Adipocyte (in vitro differentiated cells): ENCODE data around the gene NKAIN1.
A peak's percentile ranks its signal among the peaks of the same experiment; 100 is the strongest.

Experiments
- DNase-seq: peaks from one replicate; pipeline ENCODE4 v3.0.0-alpha.2; 2015; ENCODE audit warnings: low read depth
- H3K27me3 ChIP-seq: replicated peaks from 2 replicates; pipeline ENCODE4 v1.7.0; 2013; ENCODE audit warnings: mild to moderate bottlenecking, low read length, moderate library complexity; ENCODE audit not compliant: control insufficient read depth, insufficient read depth
- H3K36me3 ChIP-seq: 2 replicates; pipeline ENCODE4 v1.7.0; 2013; ENCODE audit warnings: low read length, mild to moderate bottlenecking, moderate library complexity; ENCODE audit not compliant: control insufficient read depth, insufficient read depth, severe bottlenecking
- H3K4me1 ChIP-seq: 2 replicates; pipeline ENCODE4 v1.7.0; 2013; ENCODE audit warnings: mild to moderate bottlenecking, low read length, moderate library complexity; ENCODE audit not compliant: control insufficient read depth, insufficient read depth
- H3K4me3 ChIP-seq: 2 replicates; pipeline ENCODE4 v1.7.0; 2013; ENCODE audit warnings: mild to moderate bottlenecking, low read length, moderate library complexity
- H3K9ac ChIP-seq: 2 replicates; pipeline ENCODE4 v1.7.0; 2013; ENCODE audit warnings: mild to moderate bottlenecking, low read length, moderate library complexity
- H3K9me3 ChIP-seq: 2 replicates; pipeline ENCODE4 v1.7.0; 2013; ENCODE audit warnings: mild to moderate bottlenecking, low read length, moderate library complexity; ENCODE audit not compliant: control insufficient read depth

Gene NKAIN1

GRCh38 chr1:31166462-31166861 lies 73.2 kb downstream of the NKAIN1 start:
- no peak overlapping the region for H3K4me3 ChIP-seq
- H3K36me3 ChIP-seq = no peaks in the 10 kb centered on the region
- H3K9me3 ChIP-seq = no peaks in the 10 kb centered on the region
- no peaks in the 10 kb centered on the region for H3K27me3 ChIP-seq
- H3K4me1 ChIP-seq = peaks cover 8% of the 10 kb centered on the region
- no peak overlapping the region for H3K9ac ChIP-seq
- no peak for DNase-seq

GRCh38 chr1:31164291-31164690 lies 75.4 kb downstream of the NKAIN1 start:
- no peaks in the 10 kb centered on the region for H3K27me3 ChIP-seq
- H3K4me1 ChIP-seq = no peaks in the 10 kb centered on the region
- H3K9ac ChIP-seq = no peak overlapping the region
- H3K36me3 ChIP-seq = no peaks in the 10 kb centered on the region
- no peak overlapping the region for H3K4me3 ChIP-seq
- H3K9me3 ChIP-seq = no peaks in the 10 kb centered on the region
- no peak for DNase-seq

- no peaks in the 10 kb centered on the region for H3K36me3 ChIP-seq
- H3K4me1 ChIP-seq = no peaks in the 10 kb centered on the region
Measured at GRCh38 chr1:31163866-31164265, 75.8 kb downstream of the NKAIN1 start.

GRCh38 chr1:31161571-31161970 lies 78.1 kb downstream of the NKAIN1 start:
- no peak for DNase-seq
- H3K27me3 ChIP-seq = no peaks in the 10 kb centered on the region
- H3K4me1 ChIP-seq = no peaks in the 10 kb centered on the region
- H3K36me3 ChIP-seq = no peaks in the 10 kb centered on the region
- no peak overlapping the region for H3K9ac ChIP-seq
- H3K4me3 ChIP-seq = no peak overlapping the region
- no peaks in the 10 kb centered on the region for H3K9me3 ChIP-seq

More at GRCh38 chr1:31163866-31164265, 75.8 kb downstream of the NKAIN1 start:
- Histone ChIP-seq H3K4me3 (no peak overlapping the region), H3K9ac (no peak overlapping the region), H3K9me3 (no peaks in the 10 kb centered on the region), H3K27me3 (no peaks in the 10 kb centered on the region)
- DNase-seq = no peak

GRCh38 chr1:31159869-31160611 lies 79.6 kb downstream of the NKAIN1 start:
- Histone ChIP-seq H3K9me3 (no peaks in the 10 kb centered on the region), H3K9ac (no peak overlapping the region)
- DNase-seq = no peak

GRCh38 chr1:31159323-31159722 lies 80.4 kb downstream of the NKAIN1 start:
- no peak overlapping the region for H3K4me3 ChIP-seq

More at GRCh38 chr1:31159869-31160611, 79.6 kb downstream of the NKAIN1 start:
- peaks cover 5% of the 10 kb centered on the region for H3K4me1 ChIP-seq
- H3K27me3 ChIP-seq = no peaks in the 10 kb centered on the region
- no peak overlapping the region for H3K4me3 ChIP-seq
- no peaks in the 10 kb centered on the region for H3K36me3 ChIP-seq

GRCh38 chr1:31155216-31155806 lies 84.4 kb downstream of the NKAIN1 start:
- Histone ChIP-seq H3K9ac (peak overlapping the region; percentile 86), H3K27me3 (no peaks in the 10 kb centered on the region)
- peak; percentile 87 for DNase-seq

More at GRCh38 chr1:31159323-31159722, 80.4 kb downstream of the NKAIN1 start:
- Histone ChIP-seq H3K9me3 (no peaks in the 10 kb centered on the region), H3K9ac (no peak overlapping the region), H3K36me3 (no peaks in the 10 kb centered on the region), H3K4me1 (peaks cover 8% of the 10 kb centered on the region), H3K27me3 (no peaks in the 10 kb centered on the region)
- no peak for DNase-seq

GRCh38 chr1:31154632-31155215 lies 85.0 kb downstream of the NKAIN1 start:
- peak; percentile 93 for DNase-seq
- Histone ChIP-seq H3K4me3 (peak overlapping the region; percentile 85), H3K4me1 (peaks cover 25% of the 10 kb centered on the region), H3K9me3 (no peaks in the 10 kb centered on the region), H3K36me3 (no peaks in the 10 kb centered on the region), H3K9ac (peak overlapping the region; percentile 86), H3K27me3 (no peaks in the 10 kb centered on the region)

More at GRCh38 chr1:31155216-31155806, 84.4 kb downstream of the NKAIN1 start:
- Histone ChIP-seq H3K36me3 (no peaks in the 10 kb centered on the region), H3K4me3 (peak overlapping the region; percentile 85), H3K9me3 (no peaks in the 10 kb centered on the region), H3K4me1 (peaks cover 25% of the 10 kb centered on the region)

- Histone ChIP-seq H3K4me1 (peaks cover 25% of the 10 kb centered on the region), H3K4me3 (peak overlapping the region; percentile 73), H3K27me3 (no peaks in the 10 kb centered on the region)
Measured at GRCh38 chr1:31154000-31154631, 85.6 kb downstream of the NKAIN1 start.

GRCh38 chr1:31153423-31153822 lies 86.3 kb downstream of the NKAIN1 start:
- Histone ChIP-seq H3K9me3 (no peaks in the 10 kb centered on the region), H3K27me3 (no peaks in the 10 kb centered on the region), H3K4me3 (no peak overlapping the region), H3K36me3 (no peaks in the 10 kb centered on the region), H3K9ac (peak overlapping the region; percentile 48), H3K4me1 (peaks cover 25% of the 10 kb centered on the region)
- DNase-seq = peak; percentile 21

More at GRCh38 chr1:31154000-31154631, 85.6 kb downstream of the NKAIN1 start:
- Histone ChIP-seq H3K9ac (peak overlapping the region; percentile 69), H3K9me3 (no peaks in the 10 kb centered on the region), H3K36me3 (no peaks in the 10 kb centered on the region)
- DNase-seq = peak; percentile 5
